Kasumi-1 (cell line): ENCODE data around the gene RITA1.
A peak's percentile ranks its signal among the peaks of the same experiment; 100 is the strongest.

Experiments
- DNase-seq, 2 experiments: peaks; one replicate each; lab custom pipeline; 2025; lab: John Stamatoyannopoulos, UW

RITA1 gene

DNA sequence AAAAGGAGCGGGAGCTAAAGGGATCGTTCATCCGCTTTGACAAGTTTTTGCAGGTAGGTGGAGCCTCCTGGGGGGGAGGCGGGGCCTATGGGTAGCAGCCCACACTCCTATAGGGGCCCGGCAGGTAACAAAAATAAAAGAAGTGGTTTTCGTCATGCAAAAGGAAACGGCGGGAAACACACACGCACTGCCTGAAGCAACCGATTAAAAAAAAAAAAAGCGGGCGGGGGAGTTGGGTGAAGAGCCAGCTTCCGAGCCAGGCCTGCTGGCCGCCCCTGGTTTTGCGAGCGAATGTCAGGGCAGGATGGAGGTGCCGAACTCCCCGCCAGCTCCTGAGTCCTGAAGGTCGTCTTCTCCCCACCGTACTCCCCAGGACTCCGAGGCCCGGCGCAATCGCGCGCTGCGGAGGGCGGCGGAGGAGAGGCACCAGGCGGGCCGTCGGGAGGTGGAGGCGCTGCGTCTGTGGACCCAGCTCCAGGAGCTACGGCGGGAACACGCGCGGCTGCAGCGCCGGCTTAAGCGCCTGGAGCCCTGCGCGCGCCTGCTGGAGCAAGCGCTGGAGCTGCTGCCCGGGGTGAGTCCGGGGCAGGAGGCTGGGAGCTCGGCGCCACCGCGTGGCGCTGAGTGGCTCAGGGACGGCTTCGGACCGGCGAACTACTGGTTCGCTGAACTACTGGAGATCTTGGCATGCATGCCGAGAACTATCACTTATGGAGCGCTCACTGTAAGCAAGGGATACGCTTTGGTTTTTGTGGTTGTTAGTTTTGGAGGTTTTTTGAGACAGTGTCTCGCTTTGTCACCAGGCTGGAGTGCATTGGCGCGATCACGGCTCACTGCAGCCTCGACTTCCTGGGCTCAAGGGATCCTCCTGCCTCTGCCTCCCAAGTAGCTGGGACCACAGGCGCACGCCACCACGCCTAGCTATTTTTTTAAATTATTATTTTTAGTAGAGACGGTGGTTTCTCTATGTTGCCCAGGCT, 32.4 kb upstream of the RITA1 start:
- DNase-seq, result peak; percentile 54 to 61

DNA sequence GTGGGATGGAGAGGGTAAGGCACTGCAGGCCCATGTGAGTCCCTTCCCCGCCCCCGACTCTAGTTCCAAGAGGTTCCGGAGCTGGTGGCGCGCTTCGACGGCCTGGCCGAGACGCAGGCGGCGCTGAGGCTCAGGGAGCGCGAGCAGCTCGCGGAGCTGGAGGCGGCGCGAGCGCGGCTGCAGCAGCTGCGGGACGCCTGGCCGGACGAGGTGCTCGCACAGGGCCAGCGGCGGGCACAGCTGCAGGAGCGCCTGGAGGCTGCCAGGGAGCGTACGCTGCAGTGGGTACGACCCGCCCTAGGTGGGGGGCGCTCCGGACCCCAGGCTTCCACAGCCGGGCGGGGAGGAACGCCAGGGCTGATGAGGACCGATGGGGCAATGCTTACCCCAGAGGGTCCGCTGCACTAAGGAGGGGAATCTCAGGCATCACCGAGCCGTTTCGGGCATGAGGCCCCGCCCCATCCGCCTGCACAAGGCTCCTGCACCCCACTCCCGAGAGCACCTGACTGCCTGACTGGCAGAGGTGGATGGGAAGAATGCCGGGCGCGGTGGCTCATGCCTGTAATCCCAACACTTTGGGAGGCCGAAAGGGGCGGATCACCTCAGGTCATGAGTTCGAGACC, 31.1 kb upstream of the RITA1 start:
- DNase-seq, result peak in 1 of 2 experiments; percentile 6

DNA sequence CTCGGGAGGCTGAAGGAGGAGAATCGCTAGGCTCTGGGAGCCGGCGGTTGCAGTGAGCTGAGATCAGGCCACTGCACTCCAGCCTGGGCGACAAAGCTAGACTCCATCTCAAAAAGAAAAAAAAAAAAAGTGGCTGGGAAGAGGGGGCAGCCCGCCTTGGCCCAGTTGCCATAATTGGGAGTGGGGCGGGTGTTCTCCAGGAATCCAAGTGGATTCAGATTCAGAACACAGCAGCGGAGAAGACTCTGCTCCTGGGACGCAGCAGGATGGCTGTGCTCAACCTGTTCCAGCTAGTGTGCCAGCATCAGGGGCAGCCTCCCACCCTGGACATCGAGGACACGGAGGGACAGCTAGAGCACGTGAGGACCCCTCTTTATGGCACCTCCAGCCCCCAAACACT, 30.5 kb upstream of the RITA1 start:
- no peak for DNase-seq

DNA sequence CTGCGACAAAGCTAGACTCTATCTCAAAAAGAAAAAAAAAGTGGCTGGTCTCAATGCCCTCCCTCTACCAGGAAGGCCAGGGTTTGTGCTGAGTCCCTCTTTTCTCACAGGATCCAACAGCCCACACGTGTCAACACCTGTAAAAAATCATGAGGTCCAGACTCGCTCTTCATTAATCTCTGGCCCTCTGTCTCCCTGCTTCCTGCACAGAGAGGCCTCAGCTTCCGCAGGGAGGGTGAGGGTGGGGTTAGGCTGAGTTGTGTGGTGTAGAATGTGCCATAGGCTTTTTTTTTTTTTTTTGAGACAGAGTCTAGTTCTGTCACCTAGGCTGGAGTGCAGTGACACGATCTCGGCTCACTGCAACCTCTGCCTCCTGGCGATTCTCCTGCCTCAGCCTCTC, 29.9 kb upstream of the RITA1 start:
- DNase-seq, result no peak

DNA sequence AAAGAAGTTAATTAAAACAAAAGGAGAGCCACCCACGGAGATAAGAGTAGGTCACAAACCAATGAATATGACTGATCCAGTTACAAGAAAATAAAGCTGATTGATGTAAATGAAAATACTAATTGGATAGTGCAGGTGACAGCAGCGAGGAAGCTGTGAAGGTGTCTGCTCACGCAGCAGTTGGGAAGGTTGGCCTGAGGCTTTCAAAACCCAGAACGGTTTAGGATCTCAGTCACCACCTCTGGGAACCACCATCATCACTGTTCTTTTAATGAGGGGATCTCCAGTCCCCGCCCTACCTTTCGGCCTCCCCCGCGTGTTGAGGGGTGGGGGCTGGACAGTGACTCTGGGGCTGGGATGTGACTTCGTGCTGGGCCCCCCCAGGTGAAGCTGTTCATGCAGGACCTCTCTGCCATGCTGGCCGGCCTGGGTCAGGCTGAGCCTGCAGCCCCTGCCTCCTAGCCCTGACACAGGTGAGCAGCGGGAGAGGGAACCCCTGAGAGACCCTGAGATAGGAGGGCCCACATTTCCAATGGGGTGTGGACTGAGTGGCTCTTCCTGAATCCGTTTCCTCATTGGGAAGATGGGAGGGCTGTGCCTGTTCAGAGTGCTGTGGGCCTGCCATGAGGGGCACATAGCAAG, 28.2 kb upstream of the RITA1 start:
- DNase-seq, result no peak

DNA sequence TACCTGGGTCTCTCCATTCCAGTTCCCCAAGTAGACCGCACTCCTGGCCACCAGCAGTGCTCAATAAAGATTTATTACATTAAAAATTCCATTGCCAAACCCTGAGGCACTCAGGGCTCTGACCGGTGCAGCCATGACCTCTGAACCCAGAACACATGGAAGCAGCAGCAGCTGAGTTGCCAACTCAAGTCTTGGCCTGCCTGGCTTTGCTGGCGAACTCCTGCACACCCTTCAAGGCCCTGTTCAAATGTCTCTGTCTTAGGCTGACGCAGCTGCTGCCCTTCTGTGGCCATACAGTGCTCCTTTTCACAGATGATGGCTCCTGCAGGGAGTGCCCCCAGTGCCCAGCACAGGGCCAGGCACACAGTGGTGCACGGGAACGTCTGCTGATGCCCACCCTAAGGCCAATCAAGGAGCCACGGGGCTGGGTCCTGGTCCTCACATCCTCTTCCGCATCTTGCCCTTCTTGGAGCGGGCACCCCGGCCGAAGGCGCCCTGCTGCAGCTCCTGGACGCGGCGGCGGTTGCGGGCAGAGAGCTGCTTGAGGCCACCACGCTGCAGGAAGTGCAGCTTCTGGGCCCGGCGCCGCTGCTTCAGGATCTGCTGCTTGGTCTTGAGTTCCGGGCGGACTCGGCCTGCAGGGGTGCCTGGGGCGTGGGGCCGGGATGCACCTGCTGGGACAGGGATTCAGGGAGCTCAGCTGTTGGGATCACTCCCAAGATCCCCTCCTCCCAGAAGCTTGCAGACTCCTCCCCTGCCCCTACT, 26.9 kb upstream of the RITA1 start:
- no peak for DNase-seq

DNA sequence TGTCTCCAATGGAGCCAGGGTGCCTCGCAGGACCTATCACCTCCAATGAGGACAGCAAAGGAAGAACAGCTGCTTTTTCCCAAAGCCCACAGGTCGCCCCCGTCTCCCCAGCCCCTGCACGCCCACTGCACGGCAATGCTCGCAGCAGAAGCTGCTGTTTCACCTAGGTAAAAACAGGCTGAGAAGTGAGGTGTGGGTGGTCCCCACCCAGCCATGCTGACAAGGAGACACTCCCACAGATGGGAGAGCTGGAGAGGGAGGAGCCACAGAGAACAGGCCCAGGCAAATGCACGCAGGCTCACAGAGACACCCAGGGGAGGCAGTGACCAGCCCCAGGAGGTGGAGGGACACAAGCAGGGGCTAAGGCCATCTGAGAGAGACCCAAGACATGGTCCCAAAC, 25.6 kb upstream of the RITA1 start:
- no peak for DNase-seq

DNA sequence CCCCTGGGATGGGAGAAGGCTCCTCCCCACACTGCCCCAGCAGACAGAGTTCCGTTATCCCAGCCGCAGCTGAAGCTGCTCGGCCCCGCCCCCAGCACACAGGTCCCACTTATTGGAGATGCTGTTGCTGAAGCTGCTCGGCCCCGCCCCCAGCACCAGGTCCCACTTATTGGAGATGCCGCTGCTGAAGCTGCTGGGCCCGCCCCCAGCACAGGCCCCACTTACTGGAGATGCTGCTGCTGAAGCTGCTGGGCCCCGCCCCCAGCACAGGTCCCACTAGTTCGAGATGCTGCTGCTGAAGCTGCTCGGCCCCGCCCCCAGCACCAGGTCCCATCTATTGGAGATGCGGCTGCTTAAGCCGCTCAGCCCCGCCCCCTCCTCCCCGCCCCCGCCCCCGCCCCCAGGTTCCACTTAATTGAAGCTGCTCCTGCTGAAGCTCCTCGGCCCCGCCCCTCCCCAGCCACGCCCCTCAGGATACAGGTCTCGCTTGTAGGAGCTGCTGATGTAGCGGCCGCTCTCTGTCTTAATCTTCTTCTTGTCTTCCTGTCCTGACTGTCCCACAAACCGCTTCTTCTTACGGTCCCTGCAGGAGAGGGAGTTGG, 24.0 kb upstream of the RITA1 start:
- no peak for DNase-seq

DNA sequence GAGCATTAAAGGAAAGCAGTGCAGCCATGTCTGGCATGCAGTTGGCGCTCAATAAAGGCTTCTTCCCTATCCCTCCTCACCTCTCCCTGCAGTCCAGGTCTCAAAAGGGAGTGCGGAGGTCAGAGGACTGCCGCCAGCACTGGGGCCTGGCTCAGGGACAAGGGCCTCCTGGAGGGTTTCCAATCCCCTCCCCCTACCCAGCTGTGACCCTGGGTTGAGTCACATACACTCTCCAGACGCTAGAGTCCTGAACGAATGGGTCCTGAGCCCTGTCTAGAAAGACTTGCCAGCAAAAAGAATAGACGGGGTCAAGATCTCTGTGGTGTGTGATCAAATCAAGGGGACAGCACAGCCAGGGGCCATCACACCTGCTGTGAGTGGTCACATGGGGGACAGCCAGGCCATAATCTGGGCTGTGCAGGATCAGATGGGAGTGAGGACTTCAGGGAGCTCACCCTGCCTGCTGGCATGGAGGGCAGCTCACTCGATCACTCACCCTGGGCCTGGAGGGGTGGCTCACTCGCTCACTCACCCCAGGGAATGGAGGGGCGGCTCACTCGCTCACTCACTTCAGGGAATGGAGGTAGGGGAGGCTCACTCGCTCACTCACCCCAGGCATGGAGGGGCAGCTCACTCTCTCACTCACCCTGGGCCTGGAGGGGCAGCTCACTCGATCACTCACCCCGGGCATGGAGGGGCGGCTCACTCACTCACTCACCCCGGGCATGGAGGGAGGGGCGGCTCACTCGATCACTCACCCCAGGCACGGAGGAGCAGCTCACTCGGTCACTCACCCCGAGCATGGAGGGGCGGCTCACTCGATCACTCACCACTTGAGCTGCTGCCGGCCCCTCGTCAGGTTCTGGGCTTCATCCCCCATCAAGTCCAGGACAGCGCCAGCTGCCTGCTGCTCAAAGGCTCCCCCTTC, 23.2 kb upstream of the RITA1 start:
- DNase-seq, result no peak

DNA sequence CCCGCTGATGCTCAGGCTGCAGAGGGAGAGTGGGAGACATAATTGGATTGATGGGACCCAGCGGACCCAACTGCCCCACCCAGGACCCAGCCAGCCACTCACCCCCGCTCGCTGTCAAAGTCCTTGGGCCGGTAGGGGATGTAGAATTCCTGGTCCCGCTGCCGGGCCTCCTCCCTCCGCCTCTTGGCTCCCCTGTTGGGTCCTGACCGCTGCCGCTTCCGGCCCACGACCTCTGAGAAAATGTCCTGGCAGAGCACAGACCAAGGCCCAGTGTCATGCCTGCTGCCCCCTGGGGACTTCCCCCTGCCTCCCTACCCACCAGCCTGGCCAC, 22.5 kb upstream of the RITA1 start:
- DNase-seq, result no peak

DNA sequence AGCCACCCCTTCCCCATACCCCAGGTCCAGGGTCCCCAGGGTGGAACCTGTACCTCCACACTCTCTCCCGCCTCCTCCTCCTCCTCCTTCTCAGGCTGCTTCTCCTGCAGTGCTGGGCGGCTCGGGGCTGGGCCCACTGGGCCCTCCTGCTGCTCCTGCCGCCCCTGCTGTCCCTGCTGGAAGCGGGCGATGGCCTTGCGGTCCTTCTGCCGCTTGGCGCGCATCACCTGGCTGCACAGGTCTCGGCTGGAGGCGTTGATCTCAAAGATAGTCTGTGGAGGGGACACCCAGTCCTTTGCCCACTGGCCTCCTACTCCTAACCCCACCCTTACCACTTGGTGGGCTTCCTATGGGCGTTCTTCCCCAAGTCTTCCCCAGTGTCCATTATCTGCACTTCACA, 21.5 kb upstream of the RITA1 start:
- DNase-seq, result no peak

DNA sequence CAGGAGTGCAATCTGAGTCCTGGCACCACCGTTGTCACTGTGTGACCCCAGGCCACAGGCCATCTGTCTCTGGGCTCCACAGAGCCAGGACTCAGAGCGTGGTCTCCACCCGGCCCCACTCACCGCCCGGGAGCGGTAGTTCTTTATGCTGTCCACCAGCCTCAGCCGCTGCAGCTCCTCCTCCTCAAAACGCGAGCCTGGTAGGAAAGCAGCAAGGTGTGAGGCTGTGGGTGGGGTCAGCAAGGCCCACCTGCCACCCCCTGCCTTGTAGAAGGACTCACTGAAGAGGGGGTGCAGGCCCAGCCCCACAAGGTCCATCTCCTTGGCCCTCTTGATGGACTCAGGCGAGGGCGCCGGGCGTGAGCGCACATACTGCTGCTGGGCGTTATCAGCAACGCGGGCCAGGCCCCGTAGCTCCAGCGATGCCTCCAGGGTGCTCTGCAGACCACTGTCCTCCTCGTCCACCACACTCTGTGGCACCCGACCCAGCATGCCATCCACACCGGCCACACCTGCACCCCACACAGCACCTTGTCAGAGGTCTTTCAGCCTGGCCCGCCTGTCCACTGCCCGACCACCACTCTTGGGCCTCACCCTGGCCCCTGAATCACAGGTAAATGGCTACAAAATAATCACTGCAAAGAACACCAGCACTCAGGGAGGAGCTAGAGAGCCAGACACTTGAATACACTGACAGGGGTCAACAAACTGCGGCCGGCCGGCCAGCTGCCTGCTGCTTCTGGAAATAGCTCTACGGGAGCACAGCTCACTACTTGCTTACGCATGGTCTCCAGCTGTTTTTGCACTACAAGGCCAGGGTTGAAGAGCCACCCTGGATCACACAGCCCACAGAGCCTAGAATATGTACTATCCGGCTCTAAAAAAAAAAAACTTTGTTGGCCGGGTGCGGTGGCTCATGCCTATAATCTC, 19.7 kb upstream of the RITA1 start:
- no peak for DNase-seq

DNA sequence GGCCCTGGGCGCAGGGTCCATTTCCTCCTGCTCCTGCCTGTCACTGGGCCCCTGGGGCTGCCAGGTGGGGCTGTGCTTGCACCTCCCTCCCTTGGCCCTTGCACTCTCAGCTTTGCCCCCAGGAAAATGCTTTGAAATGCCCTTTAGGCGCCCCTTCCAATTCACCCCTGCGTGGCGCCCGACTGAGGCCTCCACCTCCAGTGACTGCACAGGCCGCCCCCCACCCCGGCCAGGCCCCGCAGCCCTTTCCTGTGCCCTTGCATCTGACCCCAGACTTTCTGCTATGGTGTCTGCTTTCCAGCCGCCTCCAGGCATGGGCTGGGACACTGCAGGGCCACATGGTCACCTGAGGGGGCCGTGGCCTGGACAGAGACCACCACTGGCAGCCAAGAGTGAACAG, 17.7 kb upstream of the RITA1 start:
- DNase-seq, result no peak

DNA sequence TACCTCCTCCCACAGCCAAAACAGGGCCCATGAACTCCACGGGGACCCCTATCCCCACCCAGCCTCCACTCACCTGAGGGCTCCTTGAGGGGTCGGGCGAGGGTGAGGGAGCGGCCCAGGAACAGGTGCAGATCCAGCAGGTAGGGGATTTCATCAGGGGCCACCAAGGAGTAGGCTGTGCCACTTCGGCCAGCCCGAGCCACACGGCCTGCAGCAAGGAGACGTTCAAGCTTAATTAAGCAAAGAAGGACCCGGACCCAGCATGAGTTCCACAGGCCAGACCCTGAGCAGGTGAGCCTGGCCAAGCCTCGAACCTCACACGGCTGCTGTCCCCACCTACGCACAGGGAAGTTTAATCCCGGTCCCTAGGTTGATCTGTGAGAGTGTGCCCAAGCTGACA, 15.8 kb upstream of the RITA1 start:
- no peak for DNase-seq

DNA sequence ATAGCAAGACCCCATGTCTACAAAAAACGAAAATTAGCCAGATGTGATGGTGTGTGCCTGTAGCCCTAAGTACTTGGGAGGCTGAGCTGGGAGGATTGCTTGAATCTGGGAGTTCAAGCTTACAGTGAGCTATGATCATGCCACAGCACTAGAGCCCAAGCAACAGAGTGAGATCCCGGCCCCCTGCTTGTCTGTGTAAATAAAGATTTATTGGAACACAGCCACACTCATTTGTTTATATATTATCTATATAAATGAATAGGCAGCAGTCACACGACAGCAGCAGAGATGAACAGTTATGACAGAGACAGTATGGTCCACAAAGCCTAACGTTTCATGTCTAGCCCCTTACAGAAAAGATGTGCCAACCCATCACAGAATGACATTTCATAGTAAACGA, 15.1 kb upstream of the RITA1 start:
- DNase-seq, result no peak

DNA sequence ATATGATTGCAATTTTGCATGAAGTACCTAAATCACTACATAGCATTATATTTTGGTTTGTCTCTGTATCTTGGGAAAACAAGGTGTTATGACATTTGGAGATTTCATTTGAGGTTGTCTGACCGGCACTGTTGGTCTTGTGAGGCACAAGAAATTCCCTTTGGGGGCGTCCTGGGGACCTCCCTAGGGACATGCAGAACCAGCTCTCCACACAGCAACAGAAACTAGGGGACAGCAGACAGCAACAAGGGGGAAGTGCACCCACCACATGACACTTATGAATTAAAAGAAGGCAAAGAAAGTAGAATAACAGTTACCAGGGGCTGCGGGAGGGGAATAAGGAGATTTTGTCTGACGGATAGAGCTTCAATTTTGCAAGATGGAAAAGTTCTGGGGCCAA, 14.6 kb upstream of the RITA1 start:
- no peak for DNase-seq

DNA sequence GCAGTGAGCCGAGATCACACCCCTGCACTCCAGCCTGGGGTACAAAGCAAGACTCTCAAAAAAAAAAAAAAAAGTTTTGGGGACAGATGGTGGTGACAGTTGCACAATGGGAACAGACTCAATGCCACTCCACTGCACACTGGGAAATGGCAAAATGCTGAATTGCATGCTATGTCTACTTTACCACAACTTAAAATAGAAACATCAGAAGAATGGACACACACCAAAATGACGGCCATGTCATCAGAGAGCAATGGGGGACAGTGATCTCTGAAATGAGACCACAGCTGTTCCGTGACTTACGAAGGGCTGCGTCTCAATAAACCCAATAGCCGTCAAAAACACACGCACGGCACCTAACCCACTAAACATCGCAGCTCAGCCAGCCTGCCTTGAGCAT, 14.0 kb upstream of the RITA1 start:
- DNase-seq, result no peak

DNA sequence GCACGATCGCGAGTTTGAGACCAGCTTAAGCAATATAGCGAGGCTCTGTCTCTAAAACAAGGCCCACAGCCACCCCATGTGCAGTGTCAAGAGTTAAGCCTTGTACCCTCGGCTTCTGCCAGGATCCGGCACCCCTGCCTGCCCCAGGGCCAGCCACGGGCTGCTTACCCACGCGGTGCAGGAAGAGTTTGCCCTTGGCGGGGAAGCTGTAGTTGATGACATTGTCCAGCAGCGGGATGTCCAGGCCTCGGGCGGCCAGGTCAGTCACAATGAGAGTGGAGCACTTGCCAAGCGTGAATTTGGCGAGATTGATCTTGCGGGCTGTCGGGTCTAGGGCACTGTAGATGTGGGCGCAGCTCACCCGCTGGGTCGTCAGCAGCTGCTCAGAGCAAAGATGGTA, 13.3 kb upstream of the RITA1 start:
- DNase-seq, result no peak

DNA sequence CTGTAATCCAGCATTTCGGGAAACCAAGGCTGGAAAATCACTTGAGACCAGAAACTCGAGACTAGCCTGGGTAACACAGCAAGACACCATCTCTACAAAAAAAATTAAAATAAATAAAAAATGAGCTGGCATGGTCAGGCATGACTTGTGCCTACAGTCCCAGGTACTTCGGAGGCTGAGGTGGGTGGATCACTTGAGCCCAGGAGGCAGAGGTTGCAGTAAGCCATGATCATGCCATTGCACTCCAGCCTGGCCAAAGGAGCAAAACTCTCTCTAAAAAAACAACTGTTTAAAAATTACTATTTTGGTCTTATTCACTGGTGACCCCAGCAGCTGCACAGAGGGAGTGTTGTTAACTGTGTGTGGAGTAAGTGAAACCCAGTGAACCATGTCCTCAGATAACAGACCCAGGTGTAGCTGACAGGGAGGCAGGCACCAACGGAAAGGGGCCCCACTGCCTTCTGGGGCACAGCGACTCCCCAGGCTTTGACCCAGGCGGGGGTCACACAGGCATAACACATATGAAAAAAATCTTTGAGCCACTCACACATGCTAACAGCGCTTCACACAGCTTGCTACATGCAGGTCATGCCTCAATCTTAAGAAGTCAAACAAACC, 12.3 kb upstream of the RITA1 start:
- no peak for DNase-seq
